Measurements from ENCODE around the gene ZNF160.
"Not testable (repeated sequence)": the region's sequence is repeated elsewhere in the genome, so short reads cannot be mapped to it uniquely, and the experiment has no call there.

ZNF160 gene

GRCh38 chr19:53092723-53093122 lies 10.5 kb downstream of the ZNF160 start:
- DNase-seq (ENCODE audit: low read depth, low spot score) = no peak

GRCh38 chr19:53091413-53092254 lies 11.6 kb downstream of the ZNF160 start:
- DNase-seq (ENCODE audit: low read depth, low spot score) = no peak

GRCh38 chr19:53088091-53088490 lies 15.1 kb downstream of the ZNF160 start:
- DNase-seq (ENCODE audit: low read depth, low spot score) = no peak

GRCh38 chr19:53086949-53087348 lies 16.3 kb downstream of the ZNF160 start:
- no peak for DNase-seq (ENCODE audit: low read depth, low spot score)

- no peak for DNase-seq (ENCODE audit: low read depth, low spot score)
These were observed 17.7 kb downstream of the ZNF160 start for GRCh38 chr19:53085496-53085895.

- no peak for DNase-seq (ENCODE audit: low read depth, low spot score)
These were observed 20.3 kb downstream of the ZNF160 start for GRCh38 chr19:53082929-53083328.

GRCh38 chr19:53079313-53079924 lies 23.8 kb downstream of the ZNF160 start:
- no peak for DNase-seq (ENCODE audit: low read depth, low spot score)

GRCh38 chr19:53078668-53079067 lies 24.6 kb downstream of the ZNF160 start:
- DNase-seq (ENCODE audit: low read depth, low spot score) = no peak

- no peak for DNase-seq (ENCODE audit: low read depth, low spot score)
These were observed 26.2 kb downstream of the ZNF160 start for GRCh38 chr19:53076984-53077383.

- no peak for DNase-seq (ENCODE audit: low read depth, low spot score)
These were observed 34.4 kb downstream of the ZNF160 start for GRCh38 chr19:53068834-53069233.

GRCh38 chr19:53068199-53068598 lies 35.0 kb downstream of the ZNF160 start:
- no peak for DNase-seq (ENCODE audit: low read depth, low spot score)

- no peak for DNase-seq (ENCODE audit: low read depth, low spot score)
These were observed 45.2 kb downstream of the ZNF160 start for GRCh38 chr19:53057904-53058580.

- DNase-seq (ENCODE audit: low read depth, low spot score) = no peak
These were observed 48.1 kb downstream of the ZNF160 start for GRCh38 chr19:53055117-53055516.

- no peak for DNase-seq (ENCODE audit: low read depth, low spot score)
These were observed 55.8 kb downstream of the ZNF160 start for GRCh38 chr19:53047379-53047778.

- DNase-seq (ENCODE audit: low read depth, low spot score) = no peak
These were observed 57.7 kb downstream of the ZNF160 start for GRCh38 chr19:53045536-53045935.

GRCh38 chr19:53041366-53041765 lies 61.9 kb downstream of the ZNF160 start:
- DNase-seq (ENCODE audit: low read depth, low spot score) = no peak

- no peak for DNase-seq (ENCODE audit: low read depth, low spot score)
These were observed 65.8 kb downstream of the ZNF160 start for GRCh38 chr19:53037101-53038097.

GRCh38 chr19:53034948-53035675 lies 68.1 kb downstream of the ZNF160 start:
- DNase-seq (ENCODE audit: low read depth, low spot score) = no peak

- DNase-seq (ENCODE audit: low read depth, low spot score) = no peak
These were observed 69.2 kb downstream of the ZNF160 start for GRCh38 chr19:53034054-53034453.

GRCh38 chr19:53028306-53028705 lies 74.9 kb downstream of the ZNF160 start:
- not testable (repeated sequence) for DNase-seq (ENCODE audit: low read depth, low spot score)

GRCh38 chr19:53019684-53020083 lies 83.5 kb downstream of the ZNF160 start:
- no peak for DNase-seq (ENCODE audit: low read depth, low spot score)

Data from activated CD4-positive, CD25-positive, alpha-beta regulatory T cell treated with anti-CD3 and anti-CD28 coated beads, Interleukin-2, amount 50 U/mL, for 16 hours (primary cell).